GM19452 (cell line): ENCODE data around the gene SMARCD2.
"Not testable (repeated sequence)": the region's sequence is repeated elsewhere in the genome, so short reads cannot be mapped to it uniquely, and the experiment has no call there.

Source experiments
- ATAC-seq: cut with Tn5 transposase; IDR thresholded peaks from one replicate; pipeline ENCODE4 v1.9.1; 2021; ENCODE audit not compliant: unreplicated experiment

SMARCD2 gene

GRCh38 chr17:63842540-63843386 lies at the start of gene SMARCD2:
Gene SMARCD2 (minus strand): TSS chr17:63842685. CDS start chr17:63842674, 11 bp downstream.
- ATAC-seq, result peak; percentile 73

- ATAC-seq, result not testable (repeated sequence)
Measured at GRCh38 chr17:63889026-63889848, 46.8 kb upstream of the SMARCD2 start.

- ATAC-seq, result not testable (repeated sequence)
Measured at GRCh38 chr17:63885119-63885518, 42.6 kb upstream of the SMARCD2 start.

- ATAC-seq, result not testable (repeated sequence)
Measured at GRCh38 chr17:63882626-63883126, 40.2 kb upstream of the SMARCD2 start.

GRCh38 chr17:63881935-63882601 lies 39.6 kb upstream of the SMARCD2 start, which contains the start of gene GH2:
Gene GH2 (minus strand): TSS chr17:63881944. CDS start chr17:63881801, 143 bp downstream.
- no peak for ATAC-seq

- ATAC-seq, result not testable (repeated sequence)
Measured at GRCh38 chr17:63881337-63881736, 38.9 kb upstream of the SMARCD2 start.

- ATAC-seq, result no peak
Measured at GRCh38 chr17:63880706-63881105, 38.2 kb upstream of the SMARCD2 start.

GRCh38 chr17:63878413-63878812 lies 35.9 kb upstream of the SMARCD2 start:
- not testable (repeated sequence) for ATAC-seq

GRCh38 chr17:63874693-63875092 lies 32.2 kb upstream of the SMARCD2 start:
- not testable (repeated sequence) for ATAC-seq

GRCh38 chr17:63874061-63874626 lies 31.7 kb upstream of the SMARCD2 start:
- not testable (repeated sequence) for ATAC-seq

- not testable (repeated sequence) for ATAC-seq
Measured at GRCh38 chr17:63873577-63873976, 31.1 kb upstream of the SMARCD2 start, which contains the start of gene CSH2. Gene CSH2 (minus strand): TSS chr17:63873677. CDS start chr17:63873614, 63 bp downstream.

GRCh38 chr17:63871646-63872365 lies 29.3 kb upstream of the SMARCD2 start:
- ATAC-seq, result not testable (repeated sequence)

- ATAC-seq, result not testable (repeated sequence)
Measured at GRCh38 chr17:63870292-63870665, 27.8 kb upstream of the SMARCD2 start.

GRCh38 chr17:63869491-63870291 lies 27.2 kb upstream of the SMARCD2 start:
- ATAC-seq, result not testable (repeated sequence)

- ATAC-seq, result not testable (repeated sequence)
Measured at GRCh38 chr17:63866625-63867024, 24.1 kb upstream of the SMARCD2 start.

GRCh38 chr17:63859257-63859656 lies 16.8 kb upstream of the SMARCD2 start:
- ATAC-seq, result no peak

- ATAC-seq, result not testable (repeated sequence)
Measured at GRCh38 chr17:63856425-63856824, 13.9 kb upstream of the SMARCD2 start.

- no peak for ATAC-seq
Measured at GRCh38 chr17:63855185-63855584, 12.7 kb upstream of the SMARCD2 start.

GRCh38 chr17:63854709-63855108 lies 12.2 kb upstream of the SMARCD2 start:
- no peak for ATAC-seq
